HEK293 (cell line): ENCODE results near the gene CLVS2.
A peak's percentile ranks its signal among the peaks of the same experiment; 100 is the strongest.

Source experiments
- CTCF ChIA-PET: fragments of 350-600 bp; formaldehyde crosslinking; extraction: SDS; loops from one replicate; lab custom pipeline; 2021; ENCODE audit warnings: antibody characterized with exemption; lab: Yijun Ruan, JAX
- POLR2A ChIA-PET: fragments of 300-600 bp; formaldehyde crosslinking; extraction: SDS; loops from one replicate; lab custom pipeline; 2020; ENCODE audit warnings: antibody characterized with exemption, inconsistent platforms; lab: Yijun Ruan, JAX
- H3K27ac ChIP-seq: fragments of 200-500 bp; sonication (Bioruptor generic); 2 replicates; pipeline ENCODE4 v1.5.1; 2014; ENCODE audit warnings: low read depth, low read length, control low read depth, inconsistent platforms; ENCODE audit errors: extremely low read depth
- H3K36me3 ChIP-seq, 2 experiments: fragments of 200-500 bp in 1 of 2; sonication (Bioruptor generic) in 1 of 2; 1 replicate in 1 of 2; 2 replicates in 1 of 2; pipeline ENCODE4 v1.5.1; 2014 to 2017; ENCODE audit warnings: inconsistent platforms in 2 of 2, low read length in 2 of 2; ENCODE audit not compliant: control insufficient read depth in 2 of 2, insufficient read depth in 1 of 2
- H3K4me1 ChIP-seq: fragments of 200-500 bp; sonication (Bioruptor generic); 2 replicates; pipeline ENCODE4 v1.5.1; 2014; ENCODE audit warnings: mild to moderate bottlenecking, low read length, inconsistent platforms; ENCODE audit not compliant: control insufficient read depth, insufficient read depth
- H3K4me3 ChIP-seq: 2 replicates; pipeline ENCODE4 v1.5.1; 2011; ENCODE audit warnings: low read depth, mild to moderate bottlenecking, control low read depth, low read length, moderate library complexity
- H3K9me3 ChIP-seq: fragments of 200-500 bp; sonication (Bioruptor generic); 2 replicates; pipeline ENCODE4 v1.5.1; 2014; ENCODE audit warnings: low read depth, low read length, inconsistent platforms; ENCODE audit not compliant: control insufficient read depth, insufficient read depth
- EGR2 ChIP-seq: fragments of 450-650 bp; formaldehyde crosslinking; IDR thresholded peaks from 2 replicates; pipeline ENCODE4 v1.5.1; 2016; ENCODE audit warnings: low read depth, missing biosample characterization, missing genetic modification characterization
- HOXA7 ChIP-seq: sonication (generic); formaldehyde crosslinking; IDR thresholded peaks from 2 replicates; pipeline ENCODE4 v1.8.1; 2022; ENCODE audit warnings: missing genetic modification reagents, borderline replicate concordance
- HOXD13 ChIP-seq: sonication (generic); formaldehyde crosslinking; IDR thresholded peaks from 2 replicates; pipeline ENCODE4 v1.8.0; 2022; ENCODE audit warnings: missing genetic modification reagents, borderline replicate concordance
- IKZF3 ChIP-seq: fragments of 450-650 bp; IDR thresholded peaks from 2 replicates; pipeline ENCODE4 v1.5.0; 2018; ENCODE audit warnings: missing biosample characterization, mild to moderate bottlenecking, missing genetic modification characterization, moderate library complexity
- KLF16 ChIP-seq: fragments of 450-650 bp; formaldehyde crosslinking; IDR thresholded peaks from 2 replicates; pipeline ENCODE4 v1.5.1; 2017; ENCODE audit warnings: missing biosample characterization, missing genetic modification characterization
- ZNF112 ChIP-seq: fragments of 450-650 bp; formaldehyde crosslinking; IDR thresholded peaks from 2 replicates; pipeline ENCODE4 v1.5.0; 2017; ENCODE audit warnings: missing biosample characterization, missing genetic modification characterization
- ZNF146 ChIP-seq: fragments of 450-650 bp; formaldehyde crosslinking; IDR thresholded peaks from 2 replicates; pipeline ENCODE4 v1.5.1; 2016; ENCODE audit warnings: missing biosample characterization, missing genetic modification characterization
- ZNF155 ChIP-seq: fragments of 450-650 bp; formaldehyde crosslinking; IDR thresholded peaks from 2 replicates; pipeline ENCODE4 v1.5.1; 2016; ENCODE audit warnings: missing biosample characterization, missing genetic modification characterization
- ZNF211 ChIP-seq: fragments of 450-650 bp; formaldehyde crosslinking; IDR thresholded peaks from 2 replicates; pipeline ENCODE4 v1.5.1; 2016; ENCODE audit warnings: low read depth, missing biosample characterization, missing genetic modification characterization
- ZNF274 ChIP-seq, 2 experiments: fragments of 200-500 bp in 1 of 2; fragments of 450-650 bp in 1 of 2; sonication (Bioruptor generic) in 1 of 2; formaldehyde crosslinking in 1 of 2; IDR thresholded peaks; 2 replicates each; pipeline versions ENCODE4 v1.5.1 to v1.6.1; 2014 to 2016; ENCODE audit warnings: borderline replicate concordance in 1 of 2, inconsistent platforms in 1 of 2, low read length in 1 of 2, missing biosample characterization in 1 of 2, missing genetic modification characterization in 1 of 2
- ZNF292 ChIP-seq: fragments of 450-650 bp; formaldehyde crosslinking; IDR thresholded peaks from 2 replicates; pipeline ENCODE4 v1.5.1; 2016; ENCODE audit warnings: low read depth, missing biosample characterization, missing genetic modification characterization, borderline replicate concordance
- ZNF335 ChIP-seq: fragments of 450-650 bp; formaldehyde crosslinking; conservative IDR thresholded peaks from 2 replicates; pipeline ENCODE4 v1.5.1; 2016; ENCODE audit warnings: missing biosample characterization, missing genetic modification characterization
- ZNF404 ChIP-seq: fragments of 450-650 bp; formaldehyde crosslinking; IDR thresholded peaks from 2 replicates; pipeline ENCODE4 v1.5.1; 2017; ENCODE audit warnings: missing biosample characterization, missing genetic modification characterization
- ZNF416 ChIP-seq: fragments of 450-650 bp; formaldehyde crosslinking; IDR thresholded peaks from 2 replicates; pipeline ENCODE4 v1.5.1; 2016; ENCODE audit warnings: missing biosample characterization, missing genetic modification characterization
- ZNF48 ChIP-seq: fragments of 450-650 bp; formaldehyde crosslinking; IDR thresholded peaks from 2 replicates; pipeline ENCODE4 v1.5.1; 2016; ENCODE audit warnings: missing biosample characterization, missing genetic modification characterization
- ZNF514 ChIP-seq: fragments of 450-650 bp; formaldehyde crosslinking; IDR thresholded peaks from 2 replicates; pipeline ENCODE4 v1.5.1; 2016; ENCODE audit warnings: missing biosample characterization, missing genetic modification characterization
- ZNF544 ChIP-seq: fragments of 450-650 bp; formaldehyde crosslinking; IDR thresholded peaks from 2 replicates; pipeline ENCODE4 v1.5.0; 2017; ENCODE audit warnings: missing biosample characterization, missing genetic modification characterization
- ZNF747 ChIP-seq: fragments of 450-650 bp; formaldehyde crosslinking; IDR thresholded peaks from 2 replicates; pipeline ENCODE4 v1.5.1; 2016; ENCODE audit warnings: missing biosample characterization, missing genetic modification characterization
- ZNF777 ChIP-seq: fragments of 450-650 bp; formaldehyde crosslinking; IDR thresholded peaks from 2 replicates; pipeline ENCODE4 v1.5.1; 2017; ENCODE audit warnings: missing biosample characterization, missing genetic modification characterization, borderline replicate concordance
- ZNF792 ChIP-seq: fragments of 450-650 bp; formaldehyde crosslinking; IDR thresholded peaks from 2 replicates; pipeline ENCODE4 v1.5.1; 2016; ENCODE audit warnings: missing biosample characterization, missing genetic modification characterization
- TF ChIP-seq, protein P1 (sequence below): fragments of 450-650 bp; formaldehyde crosslinking; IDR thresholded peaks from 2 replicates; pipeline ENCODE4 v1.5.1; 2017; ENCODE audit warnings: missing biosample characterization, missing genetic modification characterization
- TF ChIP-seq, protein P2 (sequence below): fragments of 450-650 bp; IDR thresholded peaks from 2 replicates; pipeline ENCODE4 v1.5.1; 2018; ENCODE audit warnings: missing biosample characterization, missing genetic modification characterization
- TF ChIP-seq, protein P3 (sequence below): fragments of 450-650 bp; formaldehyde crosslinking; IDR thresholded peaks from 2 replicates; pipeline ENCODE4 v1.5.1; 2017; ENCODE audit warnings: missing biosample characterization, mild to moderate bottlenecking, missing genetic modification characterization, moderate library complexity
- TF ChIP-seq, protein P4 (sequence below): fragments of 450-650 bp; formaldehyde crosslinking; optimal IDR thresholded peaks from 2 replicates; pipeline ENCODE3; 2016; ENCODE audit warnings: missing biosample characterization, mild to moderate bottlenecking, missing genetic modification characterization

The CLVS2 gene

DNA sequence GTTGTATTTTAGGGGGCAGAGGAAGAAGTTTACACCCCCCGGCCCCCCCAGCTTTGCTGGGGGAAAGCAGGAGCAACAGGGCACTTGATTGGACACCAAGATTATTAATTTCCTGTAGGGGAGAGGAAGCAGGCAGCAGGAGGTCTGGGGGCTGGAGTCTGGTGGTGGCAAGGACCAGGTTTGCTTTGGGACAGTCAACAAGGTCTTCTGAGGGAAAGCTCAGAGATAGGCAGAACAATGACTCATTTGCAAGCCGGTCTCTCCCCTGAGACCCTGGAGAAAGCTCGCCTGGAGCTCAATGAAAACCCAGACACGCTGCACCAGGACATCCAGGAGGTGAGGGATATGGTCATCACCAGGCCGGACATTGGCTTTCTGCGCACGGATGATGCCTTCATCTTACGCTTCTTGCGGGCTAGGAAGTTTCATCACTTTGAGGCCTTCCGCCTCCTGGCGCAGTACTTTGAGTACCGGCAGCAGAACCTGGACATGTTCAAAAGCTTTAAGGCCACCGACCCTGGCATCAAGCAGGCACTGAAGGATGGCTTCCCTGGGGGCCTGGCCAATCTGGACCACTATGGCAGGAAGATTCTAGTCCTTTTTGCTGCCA is 1.6 kb downstream of the CLVS2 start (continued):
- TF ChIP-seq ZNF544 (no peak), EGR2 (tag by site-specific recombination) (no peak), ZNF416 (tag by site-specific recombination) (no peak), ZNF404 (tag by site-specific recombination) (no peak), HOXD13 (CRISPR knock-in tag) (no peak)

GRCh38 chr6:122998403-122998975 is 2.5 kb downstream of the CLVS2 start:
- H3K4me3 ChIP-seq: no peak overlapping the region
- TF ChIP-seq, protein P1, sequence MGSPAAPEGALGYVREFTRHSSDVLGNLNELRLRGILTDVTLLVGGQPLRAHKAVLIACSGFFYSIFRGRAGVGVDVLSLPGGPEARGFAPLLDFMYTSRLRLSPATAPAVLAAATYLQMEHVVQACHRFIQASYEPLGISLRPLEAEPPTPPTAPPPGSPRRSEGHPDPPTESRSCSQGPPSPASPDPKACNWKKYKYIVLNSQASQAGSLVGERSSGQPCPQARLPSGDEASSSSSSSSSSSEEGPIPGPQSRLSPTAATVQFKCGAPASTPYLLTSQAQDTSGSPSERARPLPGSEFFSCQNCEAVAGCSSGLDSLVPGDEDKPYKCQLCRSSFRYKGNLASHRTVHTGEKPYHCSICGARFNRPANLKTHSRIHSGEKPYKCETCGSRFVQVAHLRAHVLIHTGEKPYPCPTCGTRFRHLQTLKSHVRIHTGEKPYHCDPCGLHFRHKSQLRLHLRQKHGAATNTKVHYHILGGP (tag by site-specific recombination): no peak
- TF ChIP-seq, protein P2, sequence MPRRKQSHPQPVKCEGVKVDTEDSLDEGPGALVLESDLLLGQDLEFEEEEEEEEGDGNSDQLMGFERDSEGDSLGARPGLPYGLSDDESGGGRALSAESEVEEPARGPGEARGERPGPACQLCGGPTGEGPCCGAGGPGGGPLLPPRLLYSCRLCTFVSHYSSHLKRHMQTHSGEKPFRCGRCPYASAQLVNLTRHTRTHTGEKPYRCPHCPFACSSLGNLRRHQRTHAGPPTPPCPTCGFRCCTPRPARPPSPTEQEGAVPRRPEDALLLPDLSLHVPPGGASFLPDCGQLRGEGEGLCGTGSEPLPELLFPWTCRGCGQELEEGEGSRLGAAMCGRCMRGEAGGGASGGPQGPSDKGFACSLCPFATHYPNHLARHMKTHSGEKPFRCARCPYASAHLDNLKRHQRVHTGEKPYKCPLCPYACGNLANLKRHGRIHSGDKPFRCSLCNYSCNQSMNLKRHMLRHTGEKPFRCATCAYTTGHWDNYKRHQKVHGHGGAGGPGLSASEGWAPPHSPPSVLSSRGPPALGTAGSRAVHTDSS (tag by site-specific recombination): peak; percentile 54; the same call in 1 of the 2 replicates
- no peaks in the 10 kb centered on the region for H3K36me3 ChIP-seq
- ChIA-PET CTCF (no interaction called here), POLR2A (no interaction called here)
- no peaks in the 10 kb centered on the region for H3K4me1 ChIP-seq
- H3K27ac ChIP-seq: no peak overlapping the region
- no peaks in the 10 kb centered on the region for H3K9me3 ChIP-seq

GRCh38 chr6:123000244-123000770 is 4.3 kb downstream of the CLVS2 start:
- ChIA-PET CTCF (no interaction called here), POLR2A (no interaction called here)
- no peaks in the 10 kb centered on the region for H3K36me3 ChIP-seq
- no peak overlapping the region for H3K27ac ChIP-seq
- H3K4me1 ChIP-seq: no peaks in the 10 kb centered on the region
- H3K9me3 ChIP-seq: no peaks in the 10 kb centered on the region
- H3K4me3 ChIP-seq: no peak overlapping the region
- no peak for TF ChIP-seq ZNF747 (tag by site-specific recombination)
- no peak for TF ChIP-seq ZNF514
- TF ChIP-seq, protein P3, sequence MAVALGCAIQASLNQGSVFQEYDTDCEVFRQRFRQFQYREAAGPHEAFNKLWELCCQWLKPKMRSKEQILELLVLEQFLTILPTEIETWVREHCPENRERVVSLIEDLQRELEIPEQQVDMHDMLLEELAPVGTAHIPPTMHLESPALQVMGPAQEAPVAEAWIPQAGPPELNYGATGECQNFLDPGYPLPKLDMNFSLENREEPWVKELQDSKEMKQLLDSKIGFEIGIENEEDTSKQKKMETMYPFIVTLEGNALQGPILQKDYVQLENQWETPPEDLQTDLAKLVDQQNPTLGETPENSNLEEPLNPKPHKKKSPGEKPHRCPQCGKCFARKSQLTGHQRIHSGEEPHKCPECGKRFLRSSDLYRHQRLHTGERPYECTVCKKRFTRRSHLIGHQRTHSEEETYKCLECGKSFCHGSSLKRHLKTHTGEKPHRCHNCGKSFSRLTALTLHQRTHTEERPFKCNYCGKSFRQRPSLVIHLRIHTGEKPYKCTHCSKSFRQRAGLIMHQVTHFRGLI: no peak
- no peak for TF ChIP-seq ZNF211 (tag by site-specific recombination)
- TF ChIP-seq IKZF3: no peak
- TF ChIP-seq ZNF146 (tag by site-specific recombination): no peak
- TF ChIP-seq HOXA7 (CRISPR knock-in tag): no peak
- TF ChIP-seq ZNF155 (tag by site-specific recombination): no peak
- no peak for TF ChIP-seq ZNF112 (tag by site-specific recombination)
- no peak for TF ChIP-seq ZNF274 (IDR thresholded peaks at IDR 0.05; ENCODE audit: low read length)
- no peak for TF ChIP-seq ZNF274 (tag by site-specific recombination; IDR thresholded peaks at IDR 0.05; ENCODE audit: borderline replicate concordance)
- no peak for TF ChIP-seq ZNF292 (tag by site-specific recombination)
- TF ChIP-seq, protein P4, sequence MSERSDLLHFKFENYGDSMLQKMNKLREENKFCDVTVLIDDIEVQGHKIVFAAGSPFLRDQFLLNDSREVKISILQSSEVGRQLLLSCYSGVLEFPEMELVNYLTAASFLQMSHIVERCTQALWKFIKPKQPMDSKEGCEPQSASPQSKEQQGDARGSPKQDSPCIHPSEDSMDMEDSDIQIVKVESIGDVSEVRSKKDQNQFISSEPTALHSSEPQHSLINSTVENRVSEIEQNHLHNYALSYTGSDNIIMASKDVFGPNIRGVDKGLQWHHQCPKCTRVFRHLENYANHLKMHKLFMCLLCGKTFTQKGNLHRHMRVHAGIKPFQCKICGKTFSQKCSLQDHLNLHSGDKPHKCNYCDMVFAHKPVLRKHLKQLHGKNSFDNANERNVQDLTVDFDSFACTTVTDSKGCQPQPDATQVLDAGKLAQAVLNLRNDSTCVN: no peak
- TF ChIP-seq ZNF48 (tag by site-specific recombination): no peak
- TF ChIP-seq ZNF335 (tag by site-specific recombination): no peak
- TF ChIP-seq KLF16 (tag by site-specific recombination): no peak
- TF ChIP-seq ZNF777: no peak
- no peak for TF ChIP-seq ZNF792 (tag by site-specific recombination)
